Fibroblast of skin of right quadriceps (primary cell): ENCODE data around the gene AGBL2.
"Not testable (repeated sequence)": the region's sequence is repeated elsewhere in the genome, so short reads cannot be mapped to it uniquely, and the experiment has no call there.

ENCODE experiments used
- DNase-seq: peaks from one replicate; pipeline ENCODE4 v3.0.0-alpha.2; 2013

The AGBL2 gene, protein sequence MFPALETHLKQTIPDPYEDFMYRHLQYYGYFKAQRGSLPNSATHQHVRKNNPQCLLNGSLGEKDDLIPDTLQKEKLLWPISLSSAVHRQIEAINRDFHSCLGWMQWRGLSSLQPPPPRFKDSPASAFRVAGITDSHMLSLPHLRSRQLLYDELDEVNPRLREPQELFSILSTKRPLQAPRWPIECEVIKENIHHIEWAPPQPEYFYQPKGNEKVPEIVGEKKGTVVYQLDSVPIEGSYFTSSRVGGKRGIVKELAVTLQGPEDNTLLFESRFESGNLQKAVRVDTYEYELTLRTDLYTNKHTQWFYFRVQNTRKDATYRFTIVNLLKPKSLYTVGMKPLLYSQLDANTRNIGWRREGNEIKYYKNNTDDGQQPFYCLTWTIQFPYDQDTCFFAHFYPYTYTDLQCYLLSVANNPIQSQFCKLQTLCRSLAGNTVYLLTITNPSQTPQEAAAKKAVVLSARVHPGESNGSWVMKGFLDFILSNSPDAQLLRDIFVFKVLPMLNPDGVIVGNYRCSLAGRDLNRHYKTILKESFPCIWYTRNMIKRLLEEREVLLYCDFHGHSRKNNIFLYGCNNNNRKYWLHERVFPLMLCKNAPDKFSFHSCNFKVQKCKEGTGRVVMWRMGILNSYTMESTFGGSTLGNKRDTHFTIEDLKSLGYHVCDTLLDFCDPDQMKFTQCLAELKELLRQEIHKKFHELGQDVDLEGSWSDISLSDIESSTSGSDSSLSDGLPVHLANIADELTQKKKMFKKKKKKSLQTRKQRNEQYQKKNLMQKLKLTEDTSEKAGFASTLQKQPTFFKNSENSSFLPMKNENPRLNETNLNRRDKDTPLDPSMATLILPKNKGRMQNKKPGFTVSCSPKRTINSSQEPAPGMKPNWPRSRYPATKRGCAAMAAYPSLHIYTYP

DNA sequence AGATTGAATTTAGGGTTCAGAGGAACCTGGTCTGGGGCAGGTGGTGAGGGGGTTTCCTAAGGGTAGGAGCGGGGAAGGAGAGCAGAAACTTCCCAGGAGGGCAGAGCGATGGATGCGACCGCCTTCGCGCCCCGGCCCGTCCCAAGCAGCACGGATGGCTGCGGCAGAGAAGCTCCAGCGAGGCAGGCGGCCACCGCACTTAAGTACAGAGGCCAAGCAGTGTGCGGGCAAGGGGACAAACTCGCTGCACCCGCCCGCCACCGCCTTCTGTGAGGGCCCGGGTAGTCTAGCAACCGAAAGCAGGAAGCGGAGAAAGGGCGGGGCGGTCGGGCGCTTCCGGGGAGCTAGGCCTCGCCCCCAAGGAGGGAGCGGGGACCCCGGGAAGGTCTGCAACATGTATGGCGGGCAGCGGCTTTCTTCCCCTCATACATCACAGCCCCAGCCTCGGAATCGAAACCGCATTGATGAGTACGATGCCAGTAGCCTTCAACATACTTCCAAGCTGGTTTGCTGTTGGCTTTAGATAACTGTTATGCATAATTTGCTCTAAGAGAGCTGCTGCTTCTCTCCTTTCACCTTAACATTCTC is at the start of gene AGBL2:
Gene AGBL2, minus strand, starts transcription at position 288 of the 588 bp plus-strand sequence. CDS start 719 bp downstream, outside the sequence.
- peak; percentile 61 for DNase-seq

DNA sequence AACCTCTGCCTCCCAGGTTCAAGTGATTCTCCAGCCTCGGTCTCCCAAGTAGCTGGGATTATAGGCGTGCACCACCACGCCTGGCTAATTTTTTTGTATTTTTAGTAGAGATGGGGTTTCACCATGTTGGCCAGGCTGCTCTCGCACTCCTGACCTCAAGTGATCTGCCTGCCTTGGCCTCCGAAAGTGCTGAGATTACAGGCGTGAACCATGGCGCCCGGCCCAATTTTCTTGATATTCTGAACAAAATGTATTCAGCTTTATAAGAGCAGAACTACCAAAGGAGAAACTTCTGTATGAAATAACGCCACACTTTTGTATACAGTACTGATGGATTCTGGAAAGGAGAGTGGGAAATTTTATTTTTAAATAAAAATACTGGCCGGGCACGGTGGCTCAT is 44.1 kb upstream of the AGBL2 start:
- DNase-seq, result not testable (repeated sequence)

DNA sequence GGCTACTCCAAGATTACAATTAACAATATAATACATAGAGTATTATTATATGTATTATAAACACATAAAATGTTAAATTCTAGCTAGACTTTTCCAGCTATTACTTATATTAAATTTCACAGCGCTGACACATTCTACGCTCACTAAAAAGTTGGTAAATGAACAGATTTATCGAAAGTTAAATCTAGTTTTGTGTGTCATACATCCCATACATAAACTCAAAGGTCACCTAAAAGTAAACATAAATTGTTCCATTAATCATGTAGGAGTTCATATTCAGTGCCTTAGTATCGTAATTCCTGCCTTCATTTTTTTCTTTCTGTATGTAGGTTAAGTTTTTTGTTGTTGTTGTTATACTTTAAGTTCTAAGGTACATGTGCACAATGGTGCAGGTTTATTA is 41.0 kb upstream of the AGBL2 start:
- DNase-seq, result no peak

DNA sequence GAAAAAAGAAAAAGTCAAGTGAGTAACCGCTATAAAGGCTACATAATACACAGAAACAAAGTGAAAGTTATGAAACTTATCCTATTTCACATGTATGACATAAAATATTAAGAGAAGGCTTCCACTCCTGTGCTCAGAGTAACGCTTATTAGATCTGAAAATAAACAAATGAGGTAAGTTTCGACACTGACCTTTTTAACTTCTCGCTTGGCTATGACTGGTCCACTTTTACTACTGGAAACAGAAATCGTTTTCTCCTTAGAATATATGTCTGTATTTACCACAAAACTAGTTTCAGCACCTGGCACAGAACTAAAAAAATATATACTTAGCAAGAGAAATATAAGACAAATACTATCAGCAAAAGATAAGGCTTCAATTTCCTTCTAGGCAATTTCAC is 35.6 kb upstream of the AGBL2 start:
- DNase-seq, result no peak

DNA sequence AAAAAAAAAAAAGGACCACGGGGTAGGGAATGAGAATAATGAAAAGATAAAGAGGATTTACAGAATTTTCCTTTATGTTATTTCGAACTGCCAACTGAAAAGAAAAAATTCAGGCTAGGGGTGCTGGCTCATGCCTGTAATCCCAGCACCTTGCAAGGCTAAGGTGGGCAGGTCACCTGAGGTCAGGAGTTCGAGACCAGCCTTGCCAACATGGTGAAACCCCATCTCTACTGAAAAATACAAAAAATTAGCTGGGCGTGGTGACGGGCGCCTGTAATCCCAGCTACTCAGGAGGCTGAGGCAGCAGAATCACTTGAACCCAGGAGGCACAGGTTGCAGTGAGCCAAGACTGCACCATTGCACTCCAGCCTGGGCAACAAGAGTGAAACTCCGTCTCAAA is 27.3 kb upstream of the AGBL2 start:
- not testable (repeated sequence) for DNase-seq

DNA sequence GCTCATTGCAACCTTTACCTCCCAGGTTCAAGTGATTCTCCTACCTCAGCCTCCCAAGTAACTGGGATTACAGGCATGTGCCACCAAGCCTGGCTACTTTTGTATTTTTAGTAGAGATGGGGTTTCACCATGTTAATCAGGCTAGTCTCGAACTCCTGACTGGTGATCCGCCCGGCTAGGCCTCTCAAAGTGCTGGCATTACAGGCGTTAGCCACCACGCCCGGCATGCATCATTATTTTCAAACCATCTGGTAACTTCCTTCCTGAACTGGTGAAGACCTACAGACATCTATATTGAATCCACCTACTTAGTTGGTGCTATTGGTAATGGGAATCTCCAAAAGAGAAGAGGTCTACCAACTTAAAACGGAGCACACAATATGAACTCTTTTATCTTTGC is 22.6 kb upstream of the AGBL2 start:
- not testable (repeated sequence) for DNase-seq

DNA sequence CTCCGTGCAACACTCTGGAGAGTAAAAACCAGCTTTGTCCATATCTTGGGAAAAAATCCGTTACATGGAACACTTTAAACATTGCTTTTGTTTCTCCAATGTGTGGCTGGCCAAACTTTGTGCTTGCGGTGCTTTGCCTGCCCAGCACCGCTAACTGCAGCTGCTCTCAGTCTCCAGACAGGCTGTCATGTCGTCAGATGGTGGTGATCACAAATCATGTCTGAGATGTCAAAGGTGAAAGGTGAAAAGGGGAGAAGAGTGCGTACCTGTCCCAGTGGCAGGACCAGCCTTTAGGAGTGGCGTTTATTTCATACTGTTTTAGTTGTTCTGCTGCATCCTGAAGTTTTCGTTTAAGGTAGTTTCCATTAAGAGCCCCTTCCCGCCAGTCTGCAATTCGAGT is 17.1 kb upstream of the AGBL2 start:
- DNase-seq, result no peak

DNA sequence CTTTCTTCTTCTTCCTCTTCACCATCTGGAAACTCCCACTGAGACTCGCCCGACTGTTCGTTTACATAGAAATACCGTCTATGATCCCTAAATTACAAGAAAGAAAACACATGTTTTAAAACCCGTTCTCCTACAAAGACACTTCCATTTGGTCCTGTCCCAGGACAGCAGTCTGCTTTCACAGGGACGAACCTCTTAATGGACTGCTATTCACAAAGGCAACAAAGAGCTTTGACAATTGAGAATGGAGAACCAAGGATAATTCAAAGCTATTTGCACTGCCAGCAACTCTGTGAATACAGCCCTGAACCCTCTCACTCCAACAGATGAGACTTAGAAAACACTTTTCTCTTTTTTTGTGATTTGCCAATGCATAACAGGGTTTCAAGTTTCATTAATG is 16.3 kb upstream of the AGBL2 start:
- DNase-seq, result no peak

DNA sequence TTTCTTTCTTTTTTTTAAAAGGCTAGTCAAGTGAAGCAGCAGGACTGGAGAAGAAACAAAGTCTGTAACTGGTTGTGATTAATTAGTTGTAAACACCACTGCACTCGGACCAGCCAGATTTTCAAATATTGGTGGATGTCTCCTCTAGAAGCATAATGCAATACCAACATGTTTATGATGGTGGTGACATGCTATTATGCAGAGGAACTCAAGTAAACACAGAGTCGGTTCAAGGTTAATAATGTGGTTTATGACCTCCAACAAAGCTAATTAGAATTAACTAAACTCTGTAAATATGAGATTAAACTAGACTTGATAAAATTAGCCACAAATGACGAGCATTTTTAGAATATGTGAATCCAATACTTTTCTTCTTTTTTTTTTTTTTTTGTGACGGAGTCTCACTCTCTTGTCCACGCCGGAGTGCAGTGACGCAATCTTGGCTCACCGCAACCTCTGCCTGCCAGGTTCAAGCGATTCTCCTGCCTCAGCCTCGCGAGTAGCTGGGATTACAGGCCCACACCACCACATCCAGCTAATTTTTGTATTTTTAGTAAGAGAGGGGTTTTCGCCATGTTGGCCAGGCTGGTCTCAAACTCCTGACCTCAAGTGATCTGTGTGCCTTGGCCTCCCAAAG is 11.8 kb upstream of the AGBL2 start:
- no peak for DNase-seq

DNA sequence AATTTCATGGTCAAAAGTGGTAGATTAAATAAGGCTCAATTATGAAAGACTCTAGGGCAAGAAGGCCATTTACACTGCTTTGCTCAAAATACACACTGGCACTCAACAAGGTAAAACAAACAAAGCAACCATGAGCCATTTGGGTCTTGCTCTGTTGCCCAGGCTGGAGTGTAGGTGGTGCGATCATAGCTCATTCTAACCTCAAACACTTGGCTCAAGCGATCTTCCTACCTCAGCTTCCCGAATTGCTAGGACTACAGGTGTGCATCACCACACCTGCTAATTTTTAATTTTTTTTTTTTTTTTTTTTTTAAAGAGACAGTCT is 10.9 kb upstream of the AGBL2 start:
- no peak for DNase-seq

DNA sequence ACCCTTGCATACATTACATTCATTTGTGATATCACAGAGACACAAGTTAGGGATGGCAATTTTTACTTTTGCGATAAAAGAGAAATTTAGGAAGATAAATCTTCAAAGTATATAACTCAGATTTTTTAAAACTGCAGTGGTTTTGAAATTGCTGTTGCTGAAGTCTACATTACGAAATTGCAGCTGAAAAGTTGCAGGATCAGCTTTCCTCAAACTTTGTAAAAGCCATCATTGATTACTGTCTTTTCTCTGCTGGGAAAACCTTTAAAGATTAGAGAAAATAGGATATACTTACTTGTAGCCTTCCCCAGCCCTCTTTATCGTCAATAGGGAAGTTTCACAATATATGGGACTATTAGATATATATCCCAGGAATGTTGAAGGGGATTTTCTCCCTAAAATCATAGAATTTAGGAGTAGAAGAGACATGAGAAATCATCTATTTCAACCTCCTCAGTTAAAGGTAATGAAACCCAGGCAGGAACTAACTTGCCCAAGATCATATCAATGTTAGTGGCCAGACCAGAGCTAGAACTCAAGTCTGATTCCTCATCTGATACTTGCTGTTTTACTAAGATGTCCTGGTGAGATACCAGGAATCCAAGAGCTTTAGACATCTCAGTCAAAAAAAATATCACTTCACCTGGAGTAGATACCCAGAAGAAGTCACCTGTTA is 10.4 kb upstream of the AGBL2 start:
- DNase-seq, result no peak

DNA sequence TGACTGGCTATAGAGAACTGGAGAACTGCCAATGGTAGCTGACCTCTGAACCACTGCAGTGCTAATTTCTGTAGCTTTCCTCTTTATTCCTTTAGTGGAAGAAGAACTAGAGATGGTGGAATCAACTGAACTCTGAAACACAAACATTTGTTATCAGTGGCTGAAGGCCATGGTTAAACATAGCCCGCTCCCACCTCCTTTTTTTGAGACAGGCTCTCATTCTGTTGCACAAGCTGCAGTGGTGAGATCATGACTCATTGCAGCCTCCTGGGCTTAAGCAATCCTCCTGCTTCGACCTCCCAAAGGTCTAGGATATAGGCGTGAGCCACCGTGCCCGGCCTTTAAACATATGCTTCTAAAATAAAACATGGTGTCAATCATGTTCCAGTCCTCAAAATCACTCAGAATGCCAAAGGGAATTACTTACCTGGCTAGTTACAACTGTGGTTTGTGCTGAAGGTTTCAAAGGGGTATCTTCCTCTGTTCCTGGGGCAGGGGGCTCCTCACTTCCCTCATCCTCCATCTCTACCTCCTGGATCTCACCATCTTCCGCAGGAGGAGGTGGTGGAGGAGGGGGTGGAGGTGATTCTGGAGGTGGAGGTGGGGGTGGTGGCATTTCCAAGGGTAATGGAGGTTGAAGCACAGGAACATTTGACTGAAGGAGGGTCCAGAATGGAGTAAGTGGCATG is 9.0 kb upstream of the AGBL2 start:
- DNase-seq, result peak; percentile 24

DNA sequence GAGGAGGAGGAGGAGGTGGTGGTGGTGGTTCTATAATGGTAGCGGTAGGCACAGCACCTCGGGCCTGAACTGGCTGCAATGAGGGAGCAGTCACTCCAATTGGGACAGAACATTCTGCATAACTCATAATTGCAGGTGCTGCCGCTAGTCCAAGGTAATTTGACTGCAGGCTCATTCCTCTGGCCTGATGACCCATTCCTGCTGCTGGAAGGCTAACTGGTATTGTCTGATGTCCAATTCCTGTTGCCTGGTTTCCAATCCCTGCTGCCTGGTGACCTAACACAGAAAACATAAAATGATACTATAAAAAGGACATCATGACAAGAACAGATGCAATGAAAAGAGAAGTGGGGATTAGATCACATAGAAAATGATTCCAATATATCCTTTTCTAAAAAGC is 7.9 kb upstream of the AGBL2 start:
- DNase-seq, result no peak

DNA sequence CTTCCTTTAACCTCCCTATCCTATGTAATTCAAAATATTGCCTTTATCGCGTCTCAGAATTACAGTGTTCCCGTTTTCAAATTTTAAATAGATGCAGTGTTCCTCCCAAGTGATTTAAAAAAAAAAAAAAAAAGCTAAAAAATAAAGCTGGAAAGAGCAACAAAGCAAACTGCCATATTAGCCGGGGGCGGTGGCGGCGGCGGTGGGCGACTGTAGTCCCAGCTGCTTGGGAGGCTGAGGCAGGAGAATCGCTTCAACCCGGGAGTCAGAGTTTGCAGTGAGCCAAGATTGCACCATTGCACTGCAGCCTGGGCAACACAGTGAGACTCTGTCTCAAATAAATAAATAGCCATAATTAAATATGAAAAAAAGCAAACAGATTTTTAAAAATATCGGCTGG is 5.5 kb upstream of the AGBL2 start:
- no peak for DNase-seq

DNA sequence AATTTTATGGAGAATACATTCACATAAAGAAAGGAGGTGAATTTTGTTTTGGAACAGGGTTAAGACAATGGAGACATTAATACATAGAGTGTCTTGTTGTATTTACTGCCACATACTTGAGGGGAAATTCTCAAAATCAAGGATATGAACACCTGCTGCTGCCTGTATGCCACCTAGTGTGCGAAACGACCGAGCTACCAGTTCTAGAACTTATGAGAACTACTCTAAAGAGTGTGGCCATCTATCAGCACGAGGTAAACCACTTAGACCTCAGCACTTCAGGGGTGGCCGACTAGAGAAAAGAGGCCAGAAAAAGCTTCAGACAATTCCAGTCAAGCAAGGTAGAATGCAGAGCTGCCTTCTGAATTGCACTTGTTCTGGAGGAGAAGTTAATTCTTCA is 1.5 kb upstream of the AGBL2 start:
- no peak for DNase-seq

DNA sequence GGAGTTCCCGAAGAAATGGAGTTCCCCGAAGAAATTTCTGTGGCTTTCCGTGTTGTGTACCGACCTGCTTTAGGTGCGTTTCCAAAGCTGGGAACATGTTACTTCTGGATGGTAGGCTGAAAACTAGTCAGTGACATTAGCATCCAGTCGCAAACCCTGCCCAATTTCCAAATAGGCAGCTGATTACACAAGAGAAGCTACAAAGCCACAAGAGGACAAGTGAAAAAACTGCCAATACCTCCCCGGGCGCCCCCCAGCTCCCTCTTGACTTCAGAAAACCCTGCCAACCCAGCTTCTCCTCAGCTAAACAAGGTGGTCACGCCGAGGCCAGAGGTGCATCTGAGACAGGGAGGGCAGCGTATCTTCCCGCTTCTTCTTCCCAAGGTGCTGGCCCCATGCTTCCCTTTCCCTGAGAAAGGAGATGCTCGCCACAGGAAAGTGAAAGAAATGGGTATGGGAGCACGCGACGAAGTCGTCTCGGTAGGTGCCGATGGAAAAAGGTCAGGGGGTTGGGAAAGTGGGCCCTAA is 551 bp downstream of the AGBL2 start:
- peak; percentile 3 for DNase-seq

DNA sequence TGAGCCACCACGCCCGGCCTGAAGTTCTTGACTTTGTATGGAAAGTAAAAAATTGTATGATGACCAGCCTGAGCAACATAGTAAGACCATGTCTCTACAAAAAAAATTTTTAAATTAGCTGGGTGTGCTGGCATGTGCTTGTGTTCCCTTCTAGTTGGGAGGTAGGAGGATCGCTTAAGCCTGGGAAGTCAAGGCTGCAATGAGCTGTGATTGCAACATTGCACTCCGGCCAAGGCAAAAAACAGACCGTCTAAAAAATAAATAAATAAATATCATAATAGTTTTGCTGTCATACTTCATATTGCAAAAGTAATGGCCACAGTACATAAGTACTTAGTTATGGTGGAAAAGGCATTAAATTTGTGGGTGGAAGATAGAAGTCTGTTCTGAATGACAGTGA is 3.4 kb downstream of the AGBL2 start:
- no peak for DNase-seq

DNA sequence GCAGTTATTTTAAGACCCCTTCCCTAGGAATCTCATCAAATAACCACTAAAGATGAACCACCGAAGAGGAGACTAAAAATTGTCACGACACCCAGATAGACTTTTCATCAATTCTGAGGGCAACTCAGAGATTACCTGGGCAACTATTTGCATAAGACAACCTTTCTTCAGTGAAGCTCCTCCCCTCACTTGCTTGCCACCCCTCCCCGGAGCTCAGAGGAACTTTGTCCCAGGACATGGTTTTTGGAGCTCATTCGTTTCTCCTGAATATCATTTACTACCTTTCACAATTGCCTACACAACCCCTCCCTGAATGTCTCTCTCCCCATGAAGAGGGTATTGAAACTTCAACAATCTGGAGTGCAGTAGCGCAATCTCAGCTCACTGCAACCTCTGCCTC is 3.9 kb downstream of the AGBL2 start:
- DNase-seq, result no peak

DNA sequence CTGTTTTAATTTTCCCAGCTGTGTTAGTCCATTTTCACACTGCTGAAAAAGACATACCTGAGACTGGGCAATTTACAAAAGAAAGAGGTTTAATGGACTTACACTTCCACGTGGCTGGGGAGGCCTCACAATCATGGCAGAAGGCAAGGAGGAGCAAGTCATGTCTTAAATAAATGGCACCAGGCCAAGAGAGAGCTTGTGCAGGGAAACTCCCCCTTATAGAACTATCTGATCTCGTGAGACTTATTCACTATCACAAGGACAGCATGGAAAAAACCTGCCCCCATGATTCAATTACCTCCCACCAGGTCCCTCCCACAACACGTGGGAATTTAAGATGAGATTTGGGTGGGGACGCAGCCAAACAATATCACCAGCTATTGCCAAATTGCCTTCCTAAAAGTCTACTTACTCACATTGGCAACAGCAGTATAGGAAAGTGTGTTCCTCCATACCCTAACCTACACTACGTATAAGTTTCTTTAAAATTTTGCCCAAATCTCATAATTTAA is 7.8 kb downstream of the AGBL2 start:
- DNase-seq, result not testable (repeated sequence)

DNA sequence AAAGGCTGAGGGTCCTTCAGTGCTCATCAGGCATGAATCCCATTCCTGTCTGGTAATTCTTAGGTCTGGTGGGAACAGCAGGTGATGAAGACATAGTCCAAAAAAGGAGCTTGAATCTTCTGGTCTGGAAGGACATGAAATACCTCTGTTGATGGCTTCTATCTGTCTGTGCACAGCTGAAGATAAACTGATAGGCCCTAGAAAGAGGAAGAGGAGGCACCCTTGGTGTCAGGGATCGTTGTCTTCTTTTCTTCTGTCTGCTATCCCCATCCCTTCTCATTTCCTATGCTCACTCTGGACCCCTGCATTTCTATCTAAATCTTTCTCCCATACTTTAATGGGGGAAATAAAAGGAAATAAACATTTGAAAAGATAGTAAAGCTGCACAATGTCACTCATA is 9.4 kb downstream of the AGBL2 start:
- no peak for DNase-seq

DNA sequence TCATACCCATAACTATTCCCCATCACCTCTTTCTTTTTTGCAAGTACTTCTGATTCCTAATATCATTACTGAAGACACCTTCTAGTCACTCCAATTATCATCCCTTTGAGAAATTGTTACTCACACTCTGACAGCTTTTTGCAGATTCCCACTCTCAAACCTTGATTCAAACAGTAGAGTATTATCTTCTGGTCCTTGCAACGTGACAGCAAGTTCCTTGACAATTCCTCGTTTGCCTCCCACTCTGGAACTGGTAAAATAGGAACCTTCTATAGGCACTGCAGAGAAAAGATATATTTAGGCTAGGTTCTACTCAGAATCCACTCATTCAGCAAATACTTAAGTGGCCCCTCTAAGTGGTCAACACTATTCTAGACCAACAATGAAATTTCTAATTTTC is 23.2 kb downstream of the AGBL2 start:
- no peak for DNase-seq

DNA sequence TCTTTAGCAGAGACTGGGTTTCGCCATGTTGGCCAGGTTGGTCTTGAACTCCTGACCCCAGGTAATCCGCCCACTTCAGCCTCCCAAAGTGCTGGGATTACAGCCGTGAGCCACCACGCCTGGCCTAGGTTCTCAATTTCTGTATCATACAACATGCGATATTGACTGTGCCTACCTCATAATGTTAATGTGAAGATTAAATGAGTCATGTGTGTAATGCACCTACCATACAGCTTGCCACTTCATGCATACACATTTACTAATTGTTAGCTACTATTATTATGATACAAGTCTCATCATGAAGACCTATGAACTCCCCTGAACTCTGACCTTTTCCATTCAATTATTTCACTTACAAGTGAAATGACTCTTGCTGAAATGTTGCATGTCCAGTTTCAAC is 25.7 kb downstream of the AGBL2 start:
- no peak for DNase-seq
